ENCODE results near the gene AGMO.

The AGMO gene

GRCh38 chr7:15498465-15498864 is 63.4 kb downstream of the AGMO start:
- DNase-seq (ENCODE audit: low spot score): no peak

GRCh38 chr7:15495170-15495569 is 66.6 kb downstream of the AGMO start:
- no peak for DNase-seq (ENCODE audit: low spot score)

GRCh38 chr7:15494711-15495110 is 67.1 kb downstream of the AGMO start:
- DNase-seq (ENCODE audit: low spot score): no peak

- no peak for DNase-seq (ENCODE audit: low spot score)
Observed at GRCh38 chr7:15491361-15491760, 70.5 kb downstream of the AGMO start.

- no peak for DNase-seq (ENCODE audit: low spot score)
Observed at GRCh38 chr7:15490291-15490690, 71.5 kb downstream of the AGMO start.

- DNase-seq (ENCODE audit: low spot score): no peak
Observed at GRCh38 chr7:15489861-15490260, 72.0 kb downstream of the AGMO start.

GRCh38 chr7:15489383-15489782 is 72.4 kb downstream of the AGMO start:
- DNase-seq (ENCODE audit: low spot score): no peak

GRCh38 chr7:15488401-15488800 is 73.4 kb downstream of the AGMO start:
- no peak for DNase-seq (ENCODE audit: low spot score)

- no peak for DNase-seq (ENCODE audit: low spot score)
Observed at GRCh38 chr7:15487896-15488295, 73.9 kb downstream of the AGMO start.

- DNase-seq (ENCODE audit: low spot score): no peak
Observed at GRCh38 chr7:15485998-15486397, 75.8 kb downstream of the AGMO start.

GRCh38 chr7:15485431-15485830 is 76.4 kb downstream of the AGMO start:
- DNase-seq (ENCODE audit: low spot score): no peak

GRCh38 chr7:15481132-15481531 is 80.7 kb downstream of the AGMO start:
- DNase-seq (ENCODE audit: low spot score): no peak

GRCh38 chr7:15478401-15478800 is 83.4 kb downstream of the AGMO start:
- DNase-seq (ENCODE audit: low spot score): no peak

- no peak for DNase-seq (ENCODE audit: low spot score)
Observed at GRCh38 chr7:15476531-15476918, 85.3 kb downstream of the AGMO start.

- DNase-seq (ENCODE audit: low spot score): no peak
Observed at GRCh38 chr7:15475808-15476530, 85.8 kb downstream of the AGMO start.

- no peak for DNase-seq (ENCODE audit: low spot score)
Observed at GRCh38 chr7:15471669-15471950, 90.2 kb downstream of the AGMO start.

- no peak for DNase-seq (ENCODE audit: low spot score)
Observed at GRCh38 chr7:15470825-15471668, 90.8 kb downstream of the AGMO start.

- no peak for DNase-seq (ENCODE audit: low spot score)
Observed at GRCh38 chr7:15464667-15465121, 97.1 kb downstream of the AGMO start.

- DNase-seq (ENCODE audit: low spot score): no peak
Observed at GRCh38 chr7:15463801-15464666, 97.8 kb downstream of the AGMO start.

GRCh38 chr7:15462721-15463389 is 99.0 kb downstream of the AGMO start:
- no peak for DNase-seq (ENCODE audit: low spot score)

- DNase-seq (ENCODE audit: low spot score): no peak
Observed at GRCh38 chr7:15461576-15461975, 100.2 kb downstream of the AGMO start.

GRCh38 chr7:15459018-15459615 is 102.7 kb downstream of the AGMO start:
- DNase-seq (ENCODE audit: low spot score): no peak
